SK-N-SH treated with all-trans-retinoic acid at 6 μM for 48 hours (cell line): Measurements from ENCODE around the gene ADGRG7.

Experiments
- ATAC-seq: fragments of 200-7000 bp; cut with Tn5 transposase; 3 replicates; pipeline ENCODE4 v1.9.1; 2020; ENCODE audit warnings: mild to moderate bottlenecking, moderate library complexity
- BACH2 ChIP-seq: fragments of 250-450 bp; sonication (Bioruptor Pico); IDR thresholded peaks from 2 replicates; pipeline ENCODE4 v1.9.0; 2021; ENCODE audit warnings: mild to moderate bottlenecking, borderline replicate concordance
- CSDC2 ChIP-seq: fragments of 250-450 bp; sonication (Bioruptor Pico); IDR thresholded peaks from 2 replicates; pipeline ENCODE4 v1.5.0; 2020; ENCODE audit warnings: mild to moderate bottlenecking, moderate library complexity
- ESRRG ChIP-seq: fragments of 250-450 bp; sonication (Bioruptor Pico); IDR thresholded peaks from 2 replicates; pipeline ENCODE4 v1.6.1; 2021; ENCODE audit warnings: mild to moderate bottlenecking
- GLIS3 ChIP-seq: fragments of 250-450 bp; sonication (Bioruptor Pico); IDR thresholded peaks from 2 replicates; pipeline ENCODE4 v1.5.0; 2020; ENCODE audit warnings: mild to moderate bottlenecking, moderate library complexity
- ISL1 ChIP-seq: fragments of 250-450 bp; sonication (Bioruptor Pico); IDR thresholded peaks from 2 replicates; pipeline ENCODE4 v2.1.2; 2022; ENCODE audit warnings: mild to moderate bottlenecking, moderate library complexity
- PPARA ChIP-seq: fragments of 250-450 bp; sonication (Bioruptor Pico); IDR thresholded peaks from 2 replicates; pipeline ENCODE4 v1.5.0; 2020; ENCODE audit warnings: mild to moderate bottlenecking, borderline replicate concordance
- RARB ChIP-seq: fragments of 250-450 bp; sonication (Bioruptor Pico); IDR thresholded peaks from 2 replicates; pipeline ENCODE4 v1.8.0; 2021; ENCODE audit warnings: mild to moderate bottlenecking, moderate library complexity
- SNAI2 ChIP-seq: fragments of 250-450 bp; sonication (Bioruptor Pico); IDR thresholded peaks from 2 replicates; pipeline ENCODE4 v1.5.0; 2020; ENCODE audit warnings: mild to moderate bottlenecking, moderate library complexity
- TCF4 ChIP-seq: fragments of 250-450 bp; sonication (Bioruptor Pico); IDR thresholded peaks from 2 replicates; pipeline ENCODE4 v1.8.0; 2021; ENCODE audit warnings: mild to moderate bottlenecking, moderate library complexity, borderline replicate concordance
- TOX ChIP-seq: fragments of 250-450 bp; sonication (Bioruptor Pico); IDR thresholded peaks from 2 replicates; pipeline ENCODE4 v1.8.0; 2021; ENCODE audit warnings: mild to moderate bottlenecking, moderate library complexity, borderline replicate concordance
- ZC3H10 ChIP-seq: fragments of 250-450 bp; sonication (Bioruptor Pico); IDR thresholded peaks from 2 replicates; pipeline ENCODE4 v1.5.1; 2021; ENCODE audit warnings: mild to moderate bottlenecking, moderate library complexity
- ZNF565 ChIP-seq: fragments of 450-650 bp; formaldehyde crosslinking; conservative IDR thresholded peaks from 2 replicates; pipeline ENCODE4 v1.5.0; 2020; ENCODE audit warnings: low read depth, mild to moderate bottlenecking, moderate library complexity
- ZNF70 ChIP-seq: fragments of 450-650 bp; formaldehyde crosslinking; IDR thresholded peaks from 2 replicates; pipeline ENCODE4 v1.5.0; 2020; ENCODE audit warnings: mild to moderate bottlenecking, moderate library complexity
- ZNF8 ChIP-seq: fragments of 450-650 bp; formaldehyde crosslinking; IDR thresholded peaks from 2 replicates; pipeline ENCODE4 v1.5.0; 2020; ENCODE audit warnings: mild to moderate bottlenecking, moderate library complexity
- TF ChIP-seq, protein P1 (sequence below): fragments of 250-450 bp; sonication (Bioruptor Pico); IDR thresholded peaks from 2 replicates; pipeline ENCODE4 v1.5.0; 2020; ENCODE audit warnings: mild to moderate bottlenecking, moderate library complexity
- TF ChIP-seq, protein P2 (sequence below): fragments of 250-450 bp; sonication (Bioruptor Pico); IDR thresholded peaks from 2 replicates; pipeline ENCODE4 v1.8.0; 2020; ENCODE audit warnings: mild to moderate bottlenecking, moderate library complexity, borderline replicate concordance
- TF ChIP-seq, protein P3 (sequence below): fragments of 250-450 bp; sonication (Bioruptor Pico); IDR thresholded peaks from 2 replicates; pipeline ENCODE4 v1.8.0; 2021; ENCODE audit warnings: low read depth, mild to moderate bottlenecking, moderate library complexity, borderline replicate concordance
- TF ChIP-seq, protein P4 (sequence below): fragments of 250-450 bp; sonication (Bioruptor Pico); IDR thresholded peaks from 2 replicates; pipeline ENCODE4 v1.5.1; 2021; ENCODE audit warnings: mild to moderate bottlenecking, moderate library complexity
- TF ChIP-seq, protein P5 (sequence below): fragments of 250-450 bp; sonication (Bioruptor Pico); IDR thresholded peaks from 2 replicates; pipeline ENCODE4 v1.5.1; 2020; ENCODE audit warnings: low read depth, mild to moderate bottlenecking, moderate library complexity

ADGRG7 gene

DNA sequence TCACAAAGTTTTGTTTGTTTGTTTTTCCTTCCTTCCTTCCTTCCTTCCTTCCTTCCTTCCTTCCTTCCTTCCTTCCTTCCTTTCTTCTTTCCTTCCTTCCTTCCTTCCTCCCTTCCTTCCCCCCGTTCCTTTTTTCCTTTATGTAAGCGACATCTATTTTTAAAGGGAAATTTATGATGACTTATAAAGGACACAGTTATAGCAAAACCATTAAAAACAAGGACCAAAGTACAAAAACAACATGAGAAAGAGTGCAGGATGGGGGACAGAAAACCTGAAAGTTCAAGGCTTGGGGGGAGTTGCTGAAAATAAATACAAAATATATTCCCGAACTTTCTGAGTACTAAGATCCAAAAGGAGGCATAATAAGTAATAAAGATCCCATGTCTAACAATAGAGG, 1.8 kb downstream of the ADGRG7 start:
- ATAC-seq, result no peak
- TF ChIP-seq, protein P1, sequence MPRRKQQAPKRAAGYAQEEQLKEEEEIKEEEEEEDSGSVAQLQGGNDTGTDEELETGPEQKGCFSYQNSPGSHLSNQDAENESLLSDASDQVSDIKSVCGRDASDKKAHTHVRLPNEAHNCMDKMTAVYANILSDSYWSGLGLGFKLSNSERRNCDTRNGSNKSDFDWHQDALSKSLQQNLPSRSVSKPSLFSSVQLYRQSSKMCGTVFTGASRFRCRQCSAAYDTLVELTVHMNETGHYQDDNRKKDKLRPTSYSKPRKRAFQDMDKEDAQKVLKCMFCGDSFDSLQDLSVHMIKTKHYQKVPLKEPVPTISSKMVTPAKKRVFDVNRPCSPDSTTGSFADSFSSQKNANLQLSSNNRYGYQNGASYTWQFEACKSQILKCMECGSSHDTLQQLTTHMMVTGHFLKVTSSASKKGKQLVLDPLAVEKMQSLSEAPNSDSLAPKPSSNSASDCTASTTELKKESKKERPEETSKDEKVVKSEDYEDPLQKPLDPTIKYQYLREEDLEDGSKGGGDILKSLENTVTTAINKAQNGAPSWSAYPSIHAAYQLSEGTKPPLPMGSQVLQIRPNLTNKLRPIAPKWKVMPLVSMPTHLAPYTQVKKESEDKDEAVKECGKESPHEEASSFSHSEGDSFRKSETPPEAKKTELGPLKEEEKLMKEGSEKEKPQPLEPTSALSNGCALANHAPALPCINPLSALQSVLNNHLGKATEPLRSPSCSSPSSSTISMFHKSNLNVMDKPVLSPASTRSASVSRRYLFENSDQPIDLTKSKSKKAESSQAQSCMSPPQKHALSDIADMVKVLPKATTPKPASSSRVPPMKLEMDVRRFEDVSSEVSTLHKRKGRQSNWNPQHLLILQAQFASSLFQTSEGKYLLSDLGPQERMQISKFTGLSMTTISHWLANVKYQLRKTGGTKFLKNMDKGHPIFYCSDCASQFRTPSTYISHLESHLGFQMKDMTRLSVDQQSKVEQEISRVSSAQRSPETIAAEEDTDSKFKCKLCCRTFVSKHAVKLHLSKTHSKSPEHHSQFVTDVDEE (CRISPR knock-in tag), result no peak
- TF ChIP-seq ZNF565 (CRISPR knock-in tag) (no peak), ZC3H10 (CRISPR knock-in tag) (no peak), ESRRG (no peak), ISL1 (CRISPR knock-in tag) (no peak), RARB (CRISPR knock-in tag) (no peak), GLIS3 (CRISPR knock-in tag) (no peak), TCF4 (CRISPR knock-in tag) (no peak), ZNF8 (no peak)

DNA sequence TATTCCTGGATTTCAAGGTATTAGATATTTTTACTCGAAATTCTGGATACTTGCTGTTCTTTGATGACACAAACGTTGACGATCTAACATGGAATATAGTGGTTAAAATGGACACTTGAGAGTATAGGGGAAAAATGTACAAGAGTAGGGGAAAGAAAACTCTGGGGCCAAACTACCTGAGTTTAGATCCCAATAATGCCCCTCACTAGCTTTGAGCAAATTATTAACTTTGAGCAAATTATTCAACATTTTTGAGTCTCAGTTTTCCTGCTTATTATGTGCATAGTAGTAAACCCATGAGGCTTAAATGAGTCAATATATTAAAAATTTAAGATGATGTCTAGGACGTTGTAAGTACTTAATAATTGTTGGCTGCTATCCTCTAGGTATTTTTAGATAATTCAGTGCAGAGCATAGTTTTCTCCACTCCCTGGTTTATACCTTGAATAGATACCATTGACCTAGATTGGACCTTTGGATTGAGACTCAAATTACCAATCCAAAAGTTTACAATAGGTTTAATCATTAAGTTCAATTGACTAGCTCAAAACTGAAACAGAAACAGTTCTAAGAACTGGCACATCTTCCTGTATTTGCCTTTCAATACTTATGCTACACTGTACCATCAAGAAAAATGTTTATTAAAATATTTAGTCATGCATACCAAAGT, 4.5 kb downstream of the ADGRG7 start:
- ATAC-seq, result no peak

More for the DNA sequence above, 4.5 kb downstream of the ADGRG7 start:
- no peak for TF ChIP-seq ZNF565 (CRISPR knock-in tag)
- TF ChIP-seq ZNF8, result no peak
- TF ChIP-seq, protein P2, sequence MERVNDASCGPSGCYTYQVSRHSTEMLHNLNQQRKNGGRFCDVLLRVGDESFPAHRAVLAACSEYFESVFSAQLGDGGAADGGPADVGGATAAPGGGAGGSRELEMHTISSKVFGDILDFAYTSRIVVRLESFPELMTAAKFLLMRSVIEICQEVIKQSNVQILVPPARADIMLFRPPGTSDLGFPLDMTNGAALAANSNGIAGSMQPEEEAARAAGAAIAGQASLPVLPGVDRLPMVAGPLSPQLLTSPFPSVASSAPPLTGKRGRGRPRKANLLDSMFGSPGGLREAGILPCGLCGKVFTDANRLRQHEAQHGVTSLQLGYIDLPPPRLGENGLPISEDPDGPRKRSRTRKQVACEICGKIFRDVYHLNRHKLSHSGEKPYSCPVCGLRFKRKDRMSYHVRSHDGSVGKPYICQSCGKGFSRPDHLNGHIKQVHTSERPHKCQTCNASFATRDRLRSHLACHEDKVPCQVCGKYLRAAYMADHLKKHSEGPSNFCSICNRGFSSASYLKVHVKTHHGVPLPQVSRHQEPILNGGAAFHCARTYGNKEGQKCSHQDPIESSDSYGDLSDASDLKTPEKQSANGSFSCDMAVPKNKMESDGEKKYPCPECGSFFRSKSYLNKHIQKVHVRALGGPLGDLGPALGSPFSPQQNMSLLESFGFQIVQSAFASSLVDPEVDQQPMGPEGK (CRISPR knock-in tag), result no peak
- no peak for TF ChIP-seq CSDC2 (CRISPR knock-in tag)
- TF ChIP-seq, protein P1 (CRISPR knock-in tag), result no peak
- TF ChIP-seq, protein P3, sequence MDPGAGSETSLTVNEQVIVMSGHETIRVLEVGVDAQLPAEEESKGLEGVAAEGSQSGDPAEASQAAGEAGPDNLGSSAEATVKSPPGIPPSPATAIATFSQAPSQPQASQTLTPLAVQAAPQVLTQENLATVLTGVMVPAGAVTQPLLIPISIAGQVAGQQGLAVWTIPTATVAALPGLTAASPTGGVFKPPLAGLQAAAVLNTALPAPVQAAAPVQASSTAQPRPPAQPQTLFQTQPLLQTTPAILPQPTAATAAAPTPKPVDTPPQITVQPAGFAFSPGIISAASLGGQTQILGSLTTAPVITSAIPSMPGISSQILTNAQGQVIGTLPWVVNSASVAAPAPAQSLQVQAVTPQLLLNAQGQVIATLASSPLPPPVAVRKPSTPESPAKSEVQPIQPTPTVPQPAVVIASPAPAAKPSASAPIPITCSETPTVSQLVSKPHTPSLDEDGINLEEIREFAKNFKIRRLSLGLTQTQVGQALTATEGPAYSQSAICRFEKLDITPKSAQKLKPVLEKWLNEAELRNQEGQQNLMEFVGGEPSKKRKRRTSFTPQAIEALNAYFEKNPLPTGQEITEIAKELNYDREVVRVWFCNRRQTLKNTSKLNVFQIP (CRISPR knock-in tag), result no peak
- no peak for TF ChIP-seq ESRRG
- no peak for TF ChIP-seq RARB (CRISPR knock-in tag)
- TF ChIP-seq, protein P4, sequence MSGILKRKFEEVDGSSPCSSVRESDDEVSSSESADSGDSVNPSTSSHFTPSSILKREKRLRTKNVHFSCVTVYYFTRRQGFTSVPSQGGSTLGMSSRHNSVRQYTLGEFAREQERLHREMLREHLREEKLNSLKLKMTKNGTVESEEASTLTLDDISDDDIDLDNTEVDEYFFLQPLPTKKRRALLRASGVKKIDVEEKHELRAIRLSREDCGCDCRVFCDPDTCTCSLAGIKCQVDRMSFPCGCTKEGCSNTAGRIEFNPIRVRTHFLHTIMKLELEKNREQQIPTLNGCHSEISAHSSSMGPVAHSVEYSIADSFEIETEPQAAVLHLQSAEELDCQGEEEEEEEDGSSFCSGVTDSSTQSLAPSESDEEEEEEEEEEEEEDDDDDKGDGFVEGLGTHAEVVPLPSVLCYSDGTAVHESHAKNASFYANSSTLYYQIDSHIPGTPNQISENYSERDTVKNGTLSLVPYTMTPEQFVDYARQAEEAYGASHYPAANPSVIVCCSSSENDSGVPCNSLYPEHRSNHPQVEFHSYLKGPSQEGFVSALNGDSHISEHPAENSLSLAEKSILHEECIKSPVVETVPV (CRISPR knock-in tag), result no peak
- TF ChIP-seq, protein P5, sequence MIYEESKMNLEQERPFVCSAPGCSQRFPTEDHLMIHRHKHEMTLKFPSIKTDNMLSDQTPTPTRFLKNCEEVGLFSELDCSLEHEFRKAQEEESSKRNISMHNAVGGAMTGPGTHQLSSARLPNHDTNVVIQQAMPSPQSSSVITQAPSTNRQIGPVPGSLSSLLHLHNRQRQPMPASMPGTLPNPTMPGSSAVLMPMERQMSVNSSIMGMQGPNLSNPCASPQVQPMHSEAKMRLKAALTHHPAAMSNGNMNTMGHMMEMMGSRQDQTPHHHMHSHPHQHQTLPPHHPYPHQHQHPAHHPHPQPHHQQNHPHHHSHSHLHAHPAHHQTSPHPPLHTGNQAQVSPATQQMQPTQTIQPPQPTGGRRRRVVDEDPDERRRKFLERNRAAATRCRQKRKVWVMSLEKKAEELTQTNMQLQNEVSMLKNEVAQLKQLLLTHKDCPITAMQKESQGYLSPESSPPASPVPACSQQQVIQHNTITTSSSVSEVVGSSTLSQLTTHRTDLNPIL (CRISPR knock-in tag), result no peak
- no peak for TF ChIP-seq ZNF70
- no peak for TF ChIP-seq SNAI2 (CRISPR knock-in tag)
- no peak for TF ChIP-seq PPARA (CRISPR knock-in tag)
- no peak for TF ChIP-seq GLIS3 (CRISPR knock-in tag)
- TF ChIP-seq BACH2, result no peak
- no peak for TF ChIP-seq TOX (CRISPR knock-in tag)
- TF ChIP-seq TCF4 (CRISPR knock-in tag), result no peak
